Measurements from ENCODE around the gene NEUROG3.
"Not testable (repeated sequence)": the region's sequence is repeated elsewhere in the genome, so short reads cannot be mapped to it uniquely, and the experiment has no call there.

The NEUROG3 gene

GRCh38 chr10:69538461-69538860, 34.8 kb downstream of the NEUROG3 start:
- no peak for TF ChIP-seq CTCF (IDR thresholded peaks at IDR 0.05; ENCODE audit: unreplicated experiment in 3 of 3)
- no peak overlapping the region for H3K27ac Mint-ChIP-seq
- H3K4me1 Mint-ChIP-seq, result no peaks in the 10 kb centered on the region
- H3K9me3 Mint-ChIP-seq, result peaks cover 38% of the 10 kb centered on the region
- no peak overlapping the region for H3K4me3 Mint-ChIP-seq
- peaks cover 15% of the 10 kb centered on the region for H3K36me3 Mint-ChIP-seq (ENCODE audit: low read depth)
- H3K27me3 Mint-ChIP-seq (ENCODE audit: low read depth), result peaks cover 11% of the 10 kb centered on the region

- Mint-ChIP-seq H3K4me3 (no peak overlapping the region), H3K9me3 (peaks cover 39% of the 10 kb centered on the region), H3K4me1 (no peaks in the 10 kb centered on the region), H3K36me3 (ENCODE audit: low read depth) (peaks cover 11% of the 10 kb centered on the region), H3K27ac (no peak overlapping the region), H3K27me3 (ENCODE audit: low read depth) (peaks cover 17% of the 10 kb centered on the region)
- TF ChIP-seq CTCF (IDR thresholded peaks at IDR 0.05; ENCODE audit: unreplicated experiment in 3 of 3), result no peak
These were observed 35.8 kb downstream of the NEUROG3 start for GRCh38 chr10:69537449-69537848.

GRCh38 chr10:69536521-69536920, 36.7 kb downstream of the NEUROG3 start:
- not testable (repeated sequence) for H3K4me1 Mint-ChIP-seq; H3K4me3 Mint-ChIP-seq; H3K27ac Mint-ChIP-seq; H3K36me3 Mint-ChIP-seq (ENCODE audit: low read depth)
- Mint-ChIP-seq H3K27me3 (ENCODE audit: low read depth) (peaks cover 23% of the 10 kb centered on the region), H3K9me3 (peaks cover 35% of the 10 kb centered on the region)

GRCh38 chr10:69533658-69534057, 39.6 kb downstream of the NEUROG3 start:
- peaks cover 22% of the 10 kb centered on the region for H3K27me3 Mint-ChIP-seq (ENCODE audit: low read depth)
- H3K4me1 Mint-ChIP-seq, result no peaks in the 10 kb centered on the region
- H3K36me3 Mint-ChIP-seq (ENCODE audit: low read depth), result no peaks in the 10 kb centered on the region
- no peak for TF ChIP-seq CTCF (IDR thresholded peaks at IDR 0.05; ENCODE audit: unreplicated experiment in 3 of 3)
- peaks cover 18% of the 10 kb centered on the region for H3K9me3 Mint-ChIP-seq
- H3K4me3 Mint-ChIP-seq, result no peak overlapping the region
- no peak overlapping the region for H3K27ac Mint-ChIP-seq

GRCh38 chr10:69527961-69528360, 45.3 kb downstream of the NEUROG3 start:
- H3K4me1 Mint-ChIP-seq, result no peaks in the 10 kb centered on the region
- peaks cover 14% of the 10 kb centered on the region for H3K27me3 Mint-ChIP-seq (ENCODE audit: low read depth)
- no peak overlapping the region for H3K4me3 Mint-ChIP-seq
- no peak overlapping the region for H3K27ac Mint-ChIP-seq
- peaks cover 7% of the 10 kb centered on the region for H3K9me3 Mint-ChIP-seq
- H3K36me3 Mint-ChIP-seq (ENCODE audit: low read depth), result no peaks in the 10 kb centered on the region
- TF ChIP-seq CTCF (IDR thresholded peaks at IDR 0.05; ENCODE audit: unreplicated experiment in 3 of 3), result no peak

Measured in nephron (organoid).